GM12801 (cell line): ENCODE data around the gene TTC28.

Experiments used
- CTCF ChIP-seq: IDR thresholded peaks from one replicate; pipeline ENCODE4 v1.5.1; 2011; ENCODE audit warnings: control low read depth; ENCODE audit not compliant: insufficient read length; ENCODE audit errors: extremely low read depth

TTC28 gene

GRCh38 chr22:28250036-28250695 is 429.5 kb downstream of the TTC28 start:
- TF ChIP-seq CTCF: no peak

GRCh38 chr22:28249402-28249801 is 430.2 kb downstream of the TTC28 start:
- no peak for TF ChIP-seq CTCF

- no peak for TF ChIP-seq CTCF
These were observed 431.8 kb downstream of the TTC28 start for GRCh38 chr22:28247667-28248363.

GRCh38 chr22:28247136-28247535 is 432.5 kb downstream of the TTC28 start:
- TF ChIP-seq CTCF: no peak

GRCh38 chr22:28246397-28246796 is 433.2 kb downstream of the TTC28 start:
- TF ChIP-seq CTCF: no peak

GRCh38 chr22:28245579-28246224 is 433.9 kb downstream of the TTC28 start:
- no peak for TF ChIP-seq CTCF

- no peak for TF ChIP-seq CTCF
These were observed 434.9 kb downstream of the TTC28 start for GRCh38 chr22:28244757-28245156.
